ENCODE data around the gene TLE4. TPM values are rescaled to one million over a fixed set of nuclear protein-coding genes. Genes with fewer than 3 reads are reported as not detected.

Gene TLE4
- total and polyA plus RNA-seq, 4 experiments from 2014 or later = 27.9 to 101 (median 72.2) TPM

GRCh38 chr9:79658926-79659325 lies 87.2 kb downstream of the TLE4 start:
- no peak overlapping the region for H3K27ac ChIP-seq (ENCODE audit: low read depth, low read length)
- Mint-ChIP-seq H3K4me3 (no peak overlapping the region), H3K27ac (peak overlapping the region in 2 of 7 donors; percentile 43 to 48), H3K4me1 (peaks cover 27 to 62% (median 38%) of the 10 kb centered on the region in 4 donors), H3K9me3 (peaks cover 0 to 3% (median 0%) of the 10 kb centered on the region in 8 donors), H3K27me3 (no peaks in the 10 kb centered on the region), H3K36me3 (peaks cover 36 to 44% of the 10 kb centered on the region in 2 donors)
- ChIA-PET CTCF (ENCODE audit: partially characterized antibody) (no interaction called here), POLR2A (ENCODE audit: partially characterized antibody) (interaction anchor here (0.5 kb wide), 1 partner anchor 87 kb away, joined by 3 read pairs; no protein-coding TSS in a partner anchor)
- no peaks in the 10 kb centered on the region for H3K36me3 ChIP-seq (ENCODE audit: insufficient read depth, low read length)
- H3K27me3 ChIP-seq (ENCODE audit: insufficient read depth, low read length) = no peaks in the 10 kb centered on the region
- H3K4me3 ChIP-seq (ENCODE audit: low read length in 2 of 2) = no peak overlapping the region
- H3K9me3 ChIP-seq (ENCODE audit: control insufficient read depth in 1 of 2, low read length in 2 of 2) = no peaks in the 10 kb centered on the region
- DNase-seq = no peak
- intact Hi-C loops (cut with micrococcal nuclease) = no loop called here
- H3K4me1 ChIP-seq (ENCODE audit: insufficient read depth, low read length) = peaks cover 21% of the 10 kb centered on the region

- intact Hi-C loops (cut with micrococcal nuclease) = no loop called here
- CTCF ChIA-PET (ENCODE audit: partially characterized antibody) = no interaction called here
- Histone ChIP-seq H3K27ac (ENCODE audit: low read depth, low read length) (no peak overlapping the region), H3K27me3 (ENCODE audit: insufficient read depth, low read length) (no peaks in the 10 kb centered on the region), H3K9me3 (ENCODE audit: control insufficient read depth in 1 of 2, low read length in 2 of 2) (no peaks in the 10 kb centered on the region), H3K36me3 (ENCODE audit: insufficient read depth, low read length) (no peaks in the 10 kb centered on the region), H3K4me1 (ENCODE audit: insufficient read depth, low read length) (peaks cover 21% of the 10 kb centered on the region), H3K4me3 (ENCODE audit: low read length in 2 of 2) (no peak overlapping the region)
- POLR2A ChIA-PET (ENCODE audit: partially characterized antibody) = interaction anchor here (1.7 kb wide), 1 partner anchor 20 kb away, joined by 3 read pairs; no protein-coding TSS in a partner anchor
- peaks cover 31 to 35% of the 10 kb centered on the region in 2 donors for H3K36me3 Mint-ChIP-seq
- H3K27me3 Mint-ChIP-seq = no peaks in the 10 kb centered on the region
- peak overlapping the region in 3 of 7 donors; percentile 17 to 69 (median 19) for H3K27ac Mint-ChIP-seq
- peaks cover 32 to 75% (median 45%) of the 10 kb centered on the region in 4 donors for H3K4me1 Mint-ChIP-seq
- no peak for DNase-seq
- H3K9me3 Mint-ChIP-seq = peaks cover 0 to 3% (median 0%) of the 10 kb centered on the region in 8 donors
- H3K4me3 Mint-ChIP-seq = no peak overlapping the region
Observed at GRCh38 chr9:79660615-79661014, 88.8 kb downstream of the TLE4 start.

GRCh38 chr9:79661279-79661678 lies 89.5 kb downstream of the TLE4 start:
- Histone ChIP-seq H3K4me1 (ENCODE audit: insufficient read depth, low read length) (peaks cover 21% of the 10 kb centered on the region), H3K27me3 (ENCODE audit: insufficient read depth, low read length) (no peaks in the 10 kb centered on the region), H3K27ac (ENCODE audit: low read depth, low read length) (no peak overlapping the region), H3K9me3 (ENCODE audit: control insufficient read depth in 1 of 2, low read length in 2 of 2) (no peaks in the 10 kb centered on the region), H3K36me3 (ENCODE audit: insufficient read depth, low read length) (no peaks in the 10 kb centered on the region), H3K4me3 (ENCODE audit: low read length in 2 of 2) (no peak overlapping the region)
- Mint-ChIP-seq H3K9me3 (peaks cover 0 to 3% (median 0%) of the 10 kb centered on the region in 8 donors), H3K4me3 (peak overlapping the region in 1 of 8 donors; percentile 9), H3K4me1 (peaks cover 35 to 70% (median 44%) of the 10 kb centered on the region in 4 donors), H3K27me3 (no peaks in the 10 kb centered on the region), H3K27ac (peak overlapping the region in 2 of 7 donors; percentile 51 to 77), H3K36me3 (peaks cover 28 to 29% of the 10 kb centered on the region in 2 donors)
- DNase-seq = no peak
- CTCF ChIA-PET (ENCODE audit: partially characterized antibody) = interaction anchor here (0.7 kb wide), 1 partner anchor 69 kb away, joined by 3 read pairs; no protein-coding TSS in a partner anchor
- POLR2A ChIA-PET (ENCODE audit: partially characterized antibody) = interaction anchor here (1.0 to 1.7 kb wide), 2 partner anchors 20 to 26 kb away, joined by 3 read pairs; no protein-coding TSS in a partner anchor
- intact Hi-C loops (cut with micrococcal nuclease) = no loop called here

GRCh38 chr9:79661886-79662536 lies 90.2 kb downstream of the TLE4 start:
- intact Hi-C loops (cut with micrococcal nuclease) = loop anchor here (2.0 kb wide), 1 partner anchor 91 kb away; the partner anchor contains the start of gene TLE4
- Mint-ChIP-seq H3K27me3 (no peaks in the 10 kb centered on the region), H3K36me3 (peaks cover 23 to 24% of the 10 kb centered on the region in 2 donors), H3K27ac (peak overlapping the region; percentile 50 to 93 (median 72)), H3K9me3 (peaks cover 0 to 3% (median 0%) of the 10 kb centered on the region in 8 donors), H3K4me3 (peak overlapping the region in 6 of 8 donors; percentile 38 to 61 (median 52)), H3K4me1 (peaks cover 32 to 68% (median 43%) of the 10 kb centered on the region in 4 donors)
- Histone ChIP-seq H3K4me3 (ENCODE audit: low read length in 2 of 2) (no peak overlapping the region), H3K36me3 (ENCODE audit: insufficient read depth, low read length) (no peaks in the 10 kb centered on the region), H3K27me3 (ENCODE audit: insufficient read depth, low read length) (no peaks in the 10 kb centered on the region), H3K27ac (ENCODE audit: low read depth, low read length) (no peak overlapping the region), H3K4me1 (ENCODE audit: insufficient read depth, low read length) (peaks cover 21% of the 10 kb centered on the region), H3K9me3 (ENCODE audit: control insufficient read depth in 1 of 2, low read length in 2 of 2) (no peaks in the 10 kb centered on the region)
- no peak for DNase-seq
- ChIA-PET CTCF (ENCODE audit: partially characterized antibody) (interaction anchor here (0.7 kb wide), 1 partner anchor 69 kb away, joined by 3 read pairs; no protein-coding TSS in a partner anchor), POLR2A (ENCODE audit: partially characterized antibody) (interaction anchor here (1.0 to 1.7 kb wide), 3 partner anchors 21 to 90 kb away, joined by 3 to 4 read pairs (median 3); partner anchors contain the start of gene TLE4)

- Mint-ChIP-seq H3K36me3 (peaks cover 19 to 23% of the 10 kb centered on the region in 2 donors), H3K9me3 (peaks cover 0 to 3% (median 0%) of the 10 kb centered on the region in 8 donors), H3K27me3 (no peaks in the 10 kb centered on the region), H3K4me1 (peaks cover 32 to 73% (median 44%) of the 10 kb centered on the region in 4 donors), H3K27ac (peak overlapping the region; percentile 30 to 93 (median 61)), H3K4me3 (peak overlapping the region in 6 of 8 donors; percentile 38 to 59 (median 52))
- peaks cover 21% of the 10 kb centered on the region for H3K4me1 ChIP-seq (ENCODE audit: insufficient read depth, low read length)
- H3K36me3 ChIP-seq (ENCODE audit: insufficient read depth, low read length) = no peaks in the 10 kb centered on the region
- intact Hi-C loops (cut with micrococcal nuclease) = loop anchor here (2.0 kb wide), 1 partner anchor 92 kb away; the partner anchor contains the start of gene TLE4
- H3K27me3 ChIP-seq (ENCODE audit: insufficient read depth, low read length) = no peaks in the 10 kb centered on the region
- H3K27ac ChIP-seq (ENCODE audit: low read depth, low read length) = no peak overlapping the region
- peak in 4 of 5 donors; percentile 24 to 47 (median 32) for DNase-seq
- no peaks in the 10 kb centered on the region for H3K9me3 ChIP-seq (ENCODE audit: control insufficient read depth in 1 of 2, low read length in 2 of 2)
- no peak overlapping the region for H3K4me3 ChIP-seq (ENCODE audit: low read length in 2 of 2)
- CTCF ChIA-PET (ENCODE audit: partially characterized antibody) = no interaction called here
- POLR2A ChIA-PET (ENCODE audit: partially characterized antibody) = interaction anchor here (1.0 to 1.7 kb wide), 3 partner anchors 22 to 91 kb away, joined by 3 to 4 read pairs (median 3); partner anchors contain the start of gene TLE4
Observed at GRCh38 chr9:79662537-79662956, 90.8 kb downstream of the TLE4 start.

- intact Hi-C loops (cut with micrococcal nuclease) = loop anchor here (2.0 kb wide), 1 partner anchor 92 kb away; the partner anchor contains the start of gene TLE4
- Mint-ChIP-seq H3K27me3 (no peaks in the 10 kb centered on the region), H3K36me3 (peaks cover 22 to 29% of the 10 kb centered on the region in 2 donors), H3K27ac (peak overlapping the region in 3 of 7 donors; percentile 55 to 76 (median 56)), H3K9me3 (peaks cover 0 to 3% (median 0%) of the 10 kb centered on the region in 8 donors), H3K4me3 (no peak overlapping the region), H3K4me1 (peaks cover 33 to 71% (median 48%) of the 10 kb centered on the region in 4 donors)
- CTCF ChIA-PET (ENCODE audit: partially characterized antibody) = no interaction called here
- DNase-seq = no peak
- H3K36me3 ChIP-seq (ENCODE audit: insufficient read depth, low read length) = no peaks in the 10 kb centered on the region
- no peaks in the 10 kb centered on the region for H3K9me3 ChIP-seq (ENCODE audit: control insufficient read depth in 1 of 2, low read length in 2 of 2)
- H3K27ac ChIP-seq (ENCODE audit: low read depth, low read length) = no peak overlapping the region
- POLR2A ChIA-PET (ENCODE audit: partially characterized antibody) = interaction anchor here (1.3 kb wide), 1 partner anchor 92 kb away, joined by 4 read pairs; the partner anchor contains the start of gene TLE4
- H3K27me3 ChIP-seq (ENCODE audit: insufficient read depth, low read length) = no peaks in the 10 kb centered on the region
- H3K4me1 ChIP-seq (ENCODE audit: insufficient read depth, low read length) = peaks cover 21% of the 10 kb centered on the region
- no peak overlapping the region for H3K4me3 ChIP-seq (ENCODE audit: low read length in 2 of 2)
Observed at GRCh38 chr9:79663300-79663699, 91.5 kb downstream of the TLE4 start.

- intact Hi-C loops (cut with micrococcal nuclease) = loop anchor here (2.0 kb wide), 1 partner anchor 93 kb away; the partner anchor contains the start of gene TLE4
- Mint-ChIP-seq H3K4me1 (peaks cover 31 to 67% (median 50%) of the 10 kb centered on the region in 4 donors), H3K36me3 (peaks cover 19 to 25% of the 10 kb centered on the region in 2 donors), H3K27ac (peak overlapping the region in 2 of 7 donors; percentile 58 to 76), H3K27me3 (no peaks in the 10 kb centered on the region), H3K4me3 (no peak overlapping the region), H3K9me3 (peaks cover 0 to 3% (median 0%) of the 10 kb centered on the region in 8 donors)
- Histone ChIP-seq H3K4me1 (ENCODE audit: insufficient read depth, low read length) (peaks cover 21% of the 10 kb centered on the region), H3K4me3 (ENCODE audit: low read length in 2 of 2) (no peak overlapping the region), H3K27ac (ENCODE audit: low read depth, low read length) (no peak overlapping the region), H3K36me3 (ENCODE audit: insufficient read depth, low read length) (no peaks in the 10 kb centered on the region), H3K9me3 (ENCODE audit: control insufficient read depth in 1 of 2, low read length in 2 of 2) (no peaks in the 10 kb centered on the region), H3K27me3 (ENCODE audit: insufficient read depth, low read length) (no peaks in the 10 kb centered on the region)
- DNase-seq = no peak
- ChIA-PET POLR2A (ENCODE audit: partially characterized antibody) (no interaction called here), CTCF (ENCODE audit: partially characterized antibody) (no interaction called here)
Observed at GRCh38 chr9:79663878-79664277, 92.1 kb downstream of the TLE4 start.
